Endodermal cell (in vitro differentiated cells): ENCODE results near the gene KCTD3. TPM values are rescaled to one million over a fixed set of nuclear protein-coding genes. Genes with fewer than 3 reads are reported as not detected.
A peak's percentile ranks its signal among the peaks of the same experiment; 100 is the strongest.

ENCODE experiments used
- DNase-seq: peaks from one replicate; pipeline ENCODE4 v3.0.0-alpha.2; 2017
- H3K27ac ChIP-seq: 2 replicates; pipeline ENCODE4 v1.5.1; 2013; ENCODE audit warnings: mild to moderate bottlenecking, low read depth, low read length, moderate library complexity
- H3K27me3 ChIP-seq: 2 replicates; pipeline ENCODE4 v1.6.1; 2013; ENCODE audit warnings: mild to moderate bottlenecking, low read length, moderate library complexity; ENCODE audit not compliant: insufficient read depth, control insufficient read depth, poor library complexity, severe bottlenecking
- H3K36me3 ChIP-seq: 2 replicates; pipeline ENCODE4 v1.7.0; 2013; ENCODE audit warnings: mild to moderate bottlenecking, low read length, moderate library complexity; ENCODE audit not compliant: control insufficient read depth, insufficient read depth
- H3K4me1 ChIP-seq: one replicate; pipeline ENCODE4 v1.7.0; 2013; ENCODE audit warnings: low read length; ENCODE audit not compliant: control insufficient read depth, insufficient read depth
- H3K4me3 ChIP-seq: 2 replicates; pipeline ENCODE4 v1.5.1; 2013; ENCODE audit warnings: mild to moderate bottlenecking, low read length, moderate library complexity
- H3K9ac ChIP-seq: 2 replicates; pipeline ENCODE4 v1.6.1; 2013; ENCODE audit warnings: mild to moderate bottlenecking, low read length, moderate library complexity; ENCODE audit not compliant: poor library complexity, severe bottlenecking; ENCODE audit errors: extremely low read depth
- H3K9me3 ChIP-seq: 2 replicates; pipeline ENCODE4 v1.6.1; 2013; ENCODE audit warnings: mild to moderate bottlenecking, low read length, moderate library complexity; ENCODE audit not compliant: control insufficient read depth
- H3K27ac Mint-ChIP-seq: 2 replicates; pipeline ENCODE4 v1.8.0; 2020; ENCODE audit warnings: mixed read lengths
- H3K27me3 Mint-ChIP-seq: 2 replicates; pipeline ENCODE4 v1.8.0; 2021; ENCODE audit warnings: mild to moderate bottlenecking, mixed read lengths; ENCODE audit not compliant: insufficient read depth
- H3K36me3 Mint-ChIP-seq: 2 replicates; pipeline ENCODE4 v1.8.0; 2020; ENCODE audit warnings: low read depth, mixed read lengths
- H3K4me1 Mint-ChIP-seq: 2 replicates; pipeline ENCODE4 v1.8.0; 2020; ENCODE audit warnings: mixed read lengths
- H3K4me3 Mint-ChIP-seq: 2 replicates; pipeline ENCODE4 v1.8.0; 2020; ENCODE audit warnings: mild to moderate bottlenecking, moderate library complexity, mixed read lengths
- H3K9me3 Mint-ChIP-seq: 2 replicates; pipeline ENCODE4 v1.8.0; 2020; ENCODE audit warnings: mild to moderate bottlenecking, mixed read lengths
- WGBS, 2 experiments: methylation state at CpG; one replicate each; pipeline versions ENCODE4 v1.1.5 to v1.1.7; 2013; ENCODE audit warnings: missing lambda C conversion rate in 2 of 2, mixed read lengths in 1 of 2; ENCODE audit not compliant: insufficient coverage in 1 of 2, insufficient read length in 1 of 2; 5-methylcytosine and 5-hydroxymethylcytosine counted together
- total RNA-seq, 2 donors: library from RNA; stranded (reverse); fragmentation: NEBNext Ultra II Directional in 1 of 2; extraction: Animal tissue kit (Norgen Biotek cat#: 25700) in 1 of 2; gene quantifications; 2 replicates in 1 of 2; 3 replicates in 1 of 2; pipeline ENCODE4 v1.2.1, GENCODE V29; 2021
- TF ChIP-seq, protein P1 (sequence below): fragments of 200-600 bp; sonication (generic); conservative IDR thresholded peaks from 2 replicates; pipeline ENCODE4 v1.5.0; 2021; ENCODE audit warnings: antibody characterized with exemption, mild to moderate bottlenecking

The KCTD3 gene
- total RNA-seq, 2 donors from 2014 or later, result 42.2 to 46.5 TPM

DNA sequence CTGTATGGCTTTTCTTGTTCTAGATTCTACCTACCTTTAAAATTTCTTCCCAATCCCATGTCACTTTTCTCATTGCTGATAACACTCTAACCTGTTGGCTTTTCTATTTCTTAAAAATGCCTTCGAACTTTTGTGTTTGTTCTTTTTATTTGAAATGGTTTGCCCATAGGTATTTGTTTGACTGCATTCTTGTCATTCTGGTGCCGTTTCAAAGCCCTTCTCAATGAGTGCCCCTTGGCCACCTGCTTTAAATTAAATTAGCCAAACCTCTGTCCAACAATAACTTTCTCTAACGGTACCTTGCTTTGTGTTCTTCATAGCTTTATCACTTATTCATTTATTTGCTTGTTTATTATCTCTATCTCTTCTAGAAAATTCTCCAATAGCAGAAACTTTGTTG lies 38.9 kb downstream of the KCTD3 start:
- no peaks in the 10 kb centered on the region for H3K4me1 Mint-ChIP-seq
- H3K4me1 ChIP-seq, result no peaks in the 10 kb centered on the region
- TF ChIP-seq, protein P1, sequence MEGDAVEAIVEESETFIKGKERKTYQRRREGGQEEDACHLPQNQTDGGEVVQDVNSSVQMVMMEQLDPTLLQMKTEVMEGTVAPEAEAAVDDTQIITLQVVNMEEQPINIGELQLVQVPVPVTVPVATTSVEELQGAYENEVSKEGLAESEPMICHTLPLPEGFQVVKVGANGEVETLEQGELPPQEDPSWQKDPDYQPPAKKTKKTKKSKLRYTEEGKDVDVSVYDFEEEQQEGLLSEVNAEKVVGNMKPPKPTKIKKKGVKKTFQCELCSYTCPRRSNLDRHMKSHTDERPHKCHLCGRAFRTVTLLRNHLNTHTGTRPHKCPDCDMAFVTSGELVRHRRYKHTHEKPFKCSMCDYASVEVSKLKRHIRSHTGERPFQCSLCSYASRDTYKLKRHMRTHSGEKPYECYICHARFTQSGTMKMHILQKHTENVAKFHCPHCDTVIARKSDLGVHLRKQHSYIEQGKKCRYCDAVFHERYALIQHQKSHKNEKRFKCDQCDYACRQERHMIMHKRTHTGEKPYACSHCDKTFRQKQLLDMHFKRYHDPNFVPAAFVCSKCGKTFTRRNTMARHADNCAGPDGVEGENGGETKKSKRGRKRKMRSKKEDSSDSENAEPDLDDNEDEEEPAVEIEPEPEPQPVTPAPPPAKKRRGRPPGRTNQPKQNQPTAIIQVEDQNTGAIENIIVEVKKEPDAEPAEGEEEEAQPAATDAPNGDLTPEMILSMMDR, result no peak
- H3K27ac Mint-ChIP-seq, result no peak overlapping the region
- H3K36me3 ChIP-seq, result peaks cover 67% of the 10 kb centered on the region
- WGBS, 2 experiments, result 83 to 88% methylated on average over 1 to 3 of the region's 3 CpGs
- no peak overlapping the region for H3K9ac ChIP-seq
- H3K9me3 Mint-ChIP-seq, result no peaks in the 10 kb centered on the region
- H3K4me3 ChIP-seq, result no peak overlapping the region
- no peaks in the 10 kb centered on the region for H3K9me3 ChIP-seq
- H3K27me3 ChIP-seq, result no peaks in the 10 kb centered on the region
- no peak overlapping the region for H3K27ac ChIP-seq
- no peak for DNase-seq
- no peaks in the 10 kb centered on the region for H3K27me3 Mint-ChIP-seq
- H3K36me3 Mint-ChIP-seq, result peaks cover 20% of the 10 kb centered on the region
- no peak overlapping the region for H3K4me3 Mint-ChIP-seq

- Mint-ChIP-seq H3K9me3 (no peaks in the 10 kb centered on the region), H3K4me3 (no peak overlapping the region), H3K27me3 (no peaks in the 10 kb centered on the region), H3K4me1 (no peaks in the 10 kb centered on the region), H3K36me3 (peaks cover 18% of the 10 kb centered on the region), H3K27ac (no peak overlapping the region)
- TF ChIP-seq, protein P1, result peak; percentile 69
- Histone ChIP-seq H3K27me3 (no peaks in the 10 kb centered on the region), H3K9ac (no peak overlapping the region), H3K4me1 (no peaks in the 10 kb centered on the region), H3K27ac (no peak overlapping the region), H3K36me3 (peaks cover 64% of the 10 kb centered on the region), H3K9me3 (no peaks in the 10 kb centered on the region), H3K4me3 (no peak overlapping the region)
- no peak for DNase-seq
- whole genome bisulfite sequencing, 2 experiments, result 83% methylated on average over 2 of the region's 2 CpGs; no CpG with 5 or more reads in 1 of the 2 experiments
These were observed 39.6 kb downstream of the KCTD3 start for GRCh38 chr1:215606564-215607168.

DNA sequence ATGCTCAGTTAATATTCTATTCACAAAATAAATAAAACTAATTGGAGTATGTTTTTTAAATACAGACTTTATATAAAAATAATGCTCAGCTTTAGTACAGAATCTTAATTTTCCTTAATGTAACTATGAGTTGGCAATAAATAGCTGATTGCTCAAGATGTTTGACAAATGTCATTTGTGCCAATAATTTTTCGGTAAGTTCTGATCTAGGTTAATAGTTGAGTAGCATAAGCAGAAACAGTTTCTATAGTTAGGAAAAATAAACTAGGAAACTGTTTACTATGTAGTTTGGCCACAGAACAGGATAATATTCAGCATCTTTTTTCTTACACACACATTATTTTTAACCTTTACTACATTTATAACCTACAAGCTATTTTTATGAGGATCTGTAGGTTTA lies 40.3 kb downstream of the KCTD3 start:
- no peak for DNase-seq
- 98 to 100% methylated on average over 1 of the region's 1 CpG for WGBS, 2 experiments
- TF ChIP-seq, protein P1, result no peak
- Mint-ChIP-seq H3K27ac (no peak overlapping the region), H3K4me3 (no peak overlapping the region), H3K9me3 (no peaks in the 10 kb centered on the region), H3K27me3 (no peaks in the 10 kb centered on the region), H3K36me3 (peaks cover 20% of the 10 kb centered on the region), H3K4me1 (no peaks in the 10 kb centered on the region)
- Histone ChIP-seq H3K4me1 (no peaks in the 10 kb centered on the region), H3K9ac (no peak overlapping the region), H3K27me3 (no peaks in the 10 kb centered on the region), H3K36me3 (peaks cover 69% of the 10 kb centered on the region), H3K27ac (no peak overlapping the region), H3K9me3 (no peaks in the 10 kb centered on the region), H3K4me3 (no peak overlapping the region)
